HG03378 (cell line): ENCODE measurements around the gene HEATR9.
A peak's percentile ranks its signal among the peaks of the same experiment; 100 is the strongest.
"Not testable (repeated sequence)": the region's sequence is repeated elsewhere in the genome, so short reads cannot be mapped to it uniquely, and the experiment has no call there.

ENCODE experiments used
- ATAC-seq: cut with Tn5 transposase; IDR thresholded peaks from one replicate; pipeline ENCODE4 v1.9.1; 2021; ENCODE audit warnings: mild to moderate bottlenecking, moderate library complexity; ENCODE audit not compliant: unreplicated experiment

The HEATR9 gene

GRCh38 chr17:35868737-35869136 is at the start of gene HEATR9:
Gene HEATR9 (minus strand): TSS chr17:35868891. CDS start chr17:35868742, 149 bp downstream.
- no peak for ATAC-seq

- ATAC-seq: no peak
Observed at GRCh38 chr17:35917519-35918213, 49.0 kb upstream of the HEATR9 start.

GRCh38 chr17:35915153-35915964 is 46.7 kb upstream of the HEATR9 start:
- ATAC-seq: no peak

- ATAC-seq: no peak
Observed at GRCh38 chr17:35914354-35914753, 45.7 kb upstream of the HEATR9 start.

GRCh38 chr17:35913609-35914008 is 44.9 kb upstream of the HEATR9 start:
- no peak for ATAC-seq

- ATAC-seq: no peak
Observed at GRCh38 chr17:35912942-35913341, 44.3 kb upstream of the HEATR9 start.

- ATAC-seq: no peak
Observed at GRCh38 chr17:35912339-35912912, 43.7 kb upstream of the HEATR9 start.

- ATAC-seq: no peak
Observed at GRCh38 chr17:35909408-35909807, 40.7 kb upstream of the HEATR9 start.

- no peak for ATAC-seq
Observed at GRCh38 chr17:35907691-35908090, 39.0 kb upstream of the HEATR9 start.

- no peak for ATAC-seq
Observed at GRCh38 chr17:35906926-35907637, 38.4 kb upstream of the HEATR9 start.

GRCh38 chr17:35906191-35906925 is 37.7 kb upstream of the HEATR9 start:
- ATAC-seq: no peak

GRCh38 chr17:35903451-35903850 is 34.8 kb upstream of the HEATR9 start:
- ATAC-seq: no peak

- ATAC-seq: no peak
Observed at GRCh38 chr17:35901631-35902175, 33.0 kb upstream of the HEATR9 start.

- no peak for ATAC-seq
Observed at GRCh38 chr17:35900708-35901480, 32.2 kb upstream of the HEATR9 start.

- ATAC-seq: no peak
Observed at GRCh38 chr17:35900280-35900679, 31.6 kb upstream of the HEATR9 start.

- ATAC-seq: no peak
Observed at GRCh38 chr17:35898283-35899070, 29.8 kb upstream of the HEATR9 start.

GRCh38 chr17:35897772-35898171 is 29.1 kb upstream of the HEATR9 start:
- ATAC-seq: not testable (repeated sequence)

GRCh38 chr17:35895636-35896587 is 27.2 kb upstream of the HEATR9 start:
- peak; percentile 50 for ATAC-seq
